NCI-H2227 (cell line): ENCODE results near the gene PLAC8L1.
"Not testable (repeated sequence)": the region's sequence is repeated elsewhere in the genome, so short reads cannot be mapped to it uniquely, and the experiment has no call there.

Source experiments
- DNase-seq: peaks from one replicate; lab custom pipeline; 2025; ENCODE audit not compliant: unreplicated experiment; lab: John Stamatoyannopoulos, UW

The PLAC8L1 gene

GRCh38 chr5:146105477-146105876 is at the start of gene PLAC8L1:
PLAC8L1 (minus strand) TSS chr5:146105577; CDS start chr5:146104311, 1,266 bp downstream.
- no peak for DNase-seq

- DNase-seq: no peak
Measured at GRCh38 chr5:146151970-146152369, 46.6 kb upstream of the PLAC8L1 start.

DNA sequence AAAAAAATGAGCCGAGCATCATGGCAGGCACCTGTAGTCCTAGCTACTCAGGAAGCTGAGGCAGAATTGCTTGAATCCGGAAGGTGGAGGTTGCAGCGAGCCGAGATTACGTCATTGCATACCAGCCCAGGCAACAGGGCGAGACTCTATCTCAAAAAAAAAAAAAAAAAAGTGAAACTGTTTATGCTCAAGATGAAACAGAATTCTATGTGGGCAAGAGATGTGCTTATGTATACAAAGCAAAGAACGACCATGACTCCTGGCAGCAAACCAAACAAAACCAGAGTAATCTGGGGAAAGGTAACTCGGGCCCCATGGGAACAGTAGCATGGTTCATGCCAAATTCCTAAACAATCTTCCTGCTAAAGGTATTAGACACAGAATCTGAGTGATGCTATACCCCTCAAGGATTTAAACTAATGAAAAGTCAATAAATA is 32.6 kb upstream of the PLAC8L1 start:
- DNase-seq: no peak

GRCh38 chr5:146130440-146131045 is 25.2 kb upstream of the PLAC8L1 start:
- DNase-seq: peak; percentile 16

GRCh38 chr5:146126068-146126467 is 20.7 kb upstream of the PLAC8L1 start:
- no peak for DNase-seq

- DNase-seq: no peak
Measured at GRCh38 chr5:146124580-146124979, 19.2 kb upstream of the PLAC8L1 start.

DNA sequence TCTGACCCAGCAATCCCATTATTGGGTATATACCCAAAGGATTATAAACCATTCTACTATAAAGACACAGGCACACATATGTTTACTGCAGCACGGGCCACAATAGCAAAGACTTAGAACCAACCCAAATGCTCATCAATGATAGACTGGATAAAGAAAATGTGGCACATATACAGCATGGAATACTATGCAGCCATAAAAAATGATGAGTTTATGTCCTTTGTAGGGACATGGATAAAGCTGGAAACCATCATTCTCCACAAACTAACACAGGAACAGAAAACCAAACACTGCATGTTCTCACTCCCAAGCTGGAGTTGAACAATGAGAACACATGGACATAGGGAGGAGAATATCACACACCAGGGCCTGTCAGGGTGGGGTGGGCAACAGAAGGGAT is 16.1 kb upstream of the PLAC8L1 start:
- not testable (repeated sequence) for DNase-seq

DNA sequence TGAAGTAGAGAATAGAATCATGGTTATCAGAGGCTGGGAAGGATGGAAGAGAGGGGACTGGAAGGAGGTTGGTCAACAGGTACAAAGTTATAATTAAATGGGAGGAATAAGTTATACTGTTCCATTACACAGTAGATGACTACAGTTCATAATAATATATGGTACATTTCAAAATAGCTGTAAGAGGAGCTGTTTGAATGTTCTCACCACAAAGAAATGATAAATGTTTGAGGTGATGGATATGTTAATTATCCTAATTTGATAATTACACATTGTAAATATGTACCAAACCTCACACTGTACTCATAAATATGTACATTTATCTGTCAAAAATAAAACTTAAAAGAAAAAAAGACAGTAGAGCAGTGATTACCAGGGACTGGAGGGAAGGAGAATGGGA is 12.9 kb upstream of the PLAC8L1 start:
- no peak for DNase-seq

DNA sequence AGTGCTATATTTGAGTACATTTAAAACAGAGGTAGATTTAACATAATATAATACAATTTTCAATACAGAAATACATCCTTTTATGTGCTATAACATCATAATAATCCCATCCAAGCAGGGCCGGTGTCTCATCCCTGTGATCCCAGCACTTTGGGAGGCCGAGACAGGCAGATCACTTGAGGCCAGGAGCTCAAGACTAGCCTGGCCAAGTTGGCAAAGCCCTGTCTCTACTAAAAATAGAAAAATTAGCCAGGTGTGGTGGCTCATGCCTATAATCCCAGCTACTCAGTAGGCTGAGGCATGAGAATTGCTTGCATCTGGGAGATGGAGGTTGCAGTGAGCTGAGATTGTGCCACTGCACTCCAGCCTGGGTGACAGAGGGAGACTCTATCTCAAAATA is 11.8 kb upstream of the PLAC8L1 start:
- DNase-seq: not testable (repeated sequence)

- no peak for DNase-seq
Measured at GRCh38 chr5:146116361-146116760, 11.0 kb upstream of the PLAC8L1 start.

DNA sequence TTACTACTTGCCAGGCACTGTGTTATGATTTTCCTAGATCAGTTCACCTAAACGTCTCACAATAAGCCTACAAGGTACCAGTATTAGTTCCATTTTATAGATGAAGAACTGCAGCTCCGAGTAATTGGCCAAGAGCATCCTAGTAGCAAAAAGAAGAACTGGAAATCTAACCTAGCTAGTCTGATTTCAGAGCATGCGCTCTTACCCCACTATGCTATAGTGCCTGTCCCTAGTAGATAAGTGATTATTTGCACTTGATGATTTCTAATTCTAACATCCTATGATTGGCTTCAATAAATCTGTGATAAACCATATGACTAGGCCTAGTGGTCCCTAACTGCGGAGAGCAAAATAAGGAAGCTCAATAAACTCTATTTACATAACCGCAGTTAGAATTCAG is 7.1 kb upstream of the PLAC8L1 start:
- DNase-seq: no peak

DNA sequence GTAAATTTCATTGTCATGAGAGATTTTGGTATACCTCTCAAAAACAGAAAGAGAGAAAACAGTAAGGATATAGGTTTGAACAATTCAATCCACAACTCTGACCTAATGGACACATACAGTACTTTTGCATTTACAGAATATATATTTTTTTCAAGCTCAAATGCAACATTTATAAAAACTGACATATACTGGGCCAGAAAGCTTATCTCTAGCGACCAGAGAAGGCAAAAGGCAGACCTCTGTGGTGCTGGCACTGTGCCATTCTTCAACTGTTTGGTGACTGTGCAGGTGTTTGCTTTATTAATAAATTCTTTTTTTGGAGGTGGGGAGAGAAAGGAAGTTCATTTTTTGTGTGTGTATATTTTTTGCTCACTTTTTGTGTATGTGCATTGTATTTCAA is 6.0 kb upstream of the PLAC8L1 start:
- no peak for DNase-seq

GRCh38 chr5:146109379-146109778 is 4.0 kb upstream of the PLAC8L1 start:
- no peak for DNase-seq

- not testable (repeated sequence) for DNase-seq
Measured at GRCh38 chr5:146108870-146109269, 3.5 kb upstream of the PLAC8L1 start.

- DNase-seq: no peak
Measured at GRCh38 chr5:146107901-146108300, 2.5 kb upstream of the PLAC8L1 start.

DNA sequence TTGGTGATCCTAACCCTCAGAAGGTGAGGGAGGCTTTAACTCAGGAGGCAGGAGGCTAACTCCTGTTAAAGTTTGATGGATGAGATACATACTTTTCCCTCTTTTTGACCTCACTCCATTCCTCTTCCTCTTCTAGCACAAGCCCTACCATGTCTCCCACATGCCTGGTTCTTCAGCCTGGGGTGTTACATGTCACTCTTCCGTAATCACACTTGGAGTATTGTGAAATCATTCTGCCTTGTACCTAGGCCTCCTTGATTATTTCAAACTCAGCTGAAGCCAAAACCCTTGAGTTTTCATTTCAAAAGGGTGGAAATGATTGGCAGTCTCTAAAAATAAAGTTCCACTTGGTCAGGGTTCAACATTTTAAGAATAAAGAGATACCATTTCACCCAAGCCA is 1.8 kb downstream of the PLAC8L1 start:
- DNase-seq: no peak

DNA sequence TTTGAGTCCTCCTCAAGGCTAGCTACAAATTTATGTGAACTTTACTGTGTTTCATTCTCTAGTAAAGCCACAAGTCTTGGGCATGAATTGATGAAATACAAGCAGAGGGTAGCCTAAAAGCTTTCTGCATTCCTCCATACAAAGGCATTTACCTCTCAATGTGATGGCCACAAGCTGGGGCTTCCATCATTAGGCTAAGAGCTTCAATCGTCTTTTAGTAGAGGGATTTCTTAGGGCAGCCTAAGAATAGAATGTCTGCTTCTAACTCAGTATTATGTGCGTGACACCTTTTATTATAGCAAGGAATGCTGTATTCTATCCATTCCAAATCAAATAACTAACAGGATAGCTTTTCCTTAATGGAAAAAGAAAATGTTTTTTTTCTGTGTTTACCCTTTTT is 3.7 kb downstream of the PLAC8L1 start:
- no peak for DNase-seq

DNA sequence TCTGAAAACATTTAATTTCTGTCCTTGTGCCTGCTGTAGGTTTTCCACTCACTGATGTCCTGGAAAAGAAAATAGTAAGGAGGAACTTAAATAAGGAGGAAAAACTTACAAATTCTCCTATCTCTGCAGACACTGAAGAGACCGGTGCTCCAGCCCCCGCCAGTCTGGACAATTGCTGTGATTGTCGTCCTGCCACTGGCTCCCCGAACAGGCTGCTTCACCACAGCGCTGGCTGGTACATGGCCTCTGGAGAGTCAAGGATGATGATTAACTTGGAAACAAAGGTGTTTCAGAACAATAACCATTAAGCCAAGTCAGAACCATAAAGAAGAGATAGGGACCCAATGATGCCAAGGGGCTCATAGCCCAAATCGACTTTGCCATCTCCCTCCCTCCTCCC is 7.3 kb downstream of the PLAC8L1 start:
- DNase-seq: no peak

GRCh38 chr5:146091881-146092280 is 13.5 kb downstream of the PLAC8L1 start:
- no peak for DNase-seq

GRCh38 chr5:146089287-146089686 is 16.1 kb downstream of the PLAC8L1 start:
- DNase-seq: no peak

GRCh38 chr5:146088098-146088497 is 17.3 kb downstream of the PLAC8L1 start:
- DNase-seq: no peak

DNA sequence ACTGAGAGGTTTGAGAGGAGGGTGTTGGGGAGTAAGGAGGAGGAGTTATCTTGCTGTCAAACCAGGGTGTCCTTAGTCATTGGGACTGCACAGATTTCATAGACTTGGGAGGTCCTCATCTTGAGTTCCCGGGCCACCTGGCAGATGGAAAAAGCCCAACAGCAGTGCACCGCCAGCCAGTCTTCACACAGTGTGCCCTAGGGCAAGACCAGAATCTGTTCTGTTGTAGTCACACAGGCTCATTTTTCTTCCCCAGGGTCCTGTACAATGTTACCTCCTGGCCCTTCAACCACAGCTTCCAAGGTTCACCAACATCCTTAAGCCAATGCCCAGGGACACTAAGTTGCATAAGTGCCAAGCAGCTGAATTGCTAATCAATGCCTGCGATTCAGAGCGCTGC is 21.0 kb downstream of the PLAC8L1 start:
- DNase-seq: no peak

DNA sequence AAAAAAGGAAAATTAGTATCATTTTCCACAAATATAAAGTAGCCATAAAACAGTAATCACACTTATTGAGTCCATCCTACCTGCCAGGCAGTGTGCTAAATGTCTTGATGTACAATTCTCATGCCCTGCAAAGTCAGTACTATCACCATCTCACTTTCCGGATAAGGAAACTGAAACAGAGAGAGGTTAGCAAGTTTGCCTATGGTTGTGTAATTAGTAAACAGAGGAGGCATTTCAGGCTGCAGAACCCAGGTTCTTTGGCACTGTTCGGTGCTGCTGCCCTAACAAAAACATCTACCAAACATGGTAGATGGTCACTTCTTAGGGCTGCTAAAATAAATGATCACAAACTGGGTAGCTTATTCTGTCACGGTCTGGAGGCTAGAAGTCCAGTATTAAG is 22.6 kb downstream of the PLAC8L1 start:
- DNase-seq: no peak
